Neural crest cell (in vitro differentiated cells): ENCODE data around the gene SCGB3A2. TPM values are rescaled to one million over a fixed set of nuclear protein-coding genes. Genes with fewer than 3 reads are reported as not detected.

ENCODE experiments used
- DNase-seq: peaks from one replicate; pipeline ENCODE4 v3.0.0; 2021; ENCODE audit warnings: low read depth, mixed read lengths, low spot score
- H3K27ac Mint-ChIP-seq: one replicate; pipeline ENCODE4 v1.8.0; 2021; ENCODE audit warnings: mild to moderate bottlenecking, mixed read lengths; ENCODE audit not compliant: unreplicated experiment
- H3K27me3 Mint-ChIP-seq: 2 replicates; pipeline ENCODE4 v1.8.0; 2021; ENCODE audit warnings: low read depth, mild to moderate bottlenecking, mixed read lengths
- H3K36me3 Mint-ChIP-seq: 2 replicates; pipeline ENCODE4 v1.8.0; 2021; ENCODE audit warnings: low read depth, mild to moderate bottlenecking, mixed read lengths
- H3K4me1 Mint-ChIP-seq: 2 replicates; pipeline ENCODE4 v1.8.0; 2021; ENCODE audit warnings: mixed read lengths
- H3K4me3 Mint-ChIP-seq: one replicate; pipeline ENCODE4 v1.8.0; 2021; ENCODE audit warnings: mild to moderate bottlenecking, mixed read lengths
- H3K9me3 Mint-ChIP-seq: 2 replicates; pipeline ENCODE4 v1.8.0; 2021; ENCODE audit warnings: mixed read lengths
- CTCF ChIP-seq: fragments of 200-600 bp; sonication (generic); conservative IDR thresholded peaks from 2 replicates; pipeline ENCODE4 v1.5.0; 2021; ENCODE audit warnings: antibody characterized with exemption, mild to moderate bottlenecking
- total RNA-seq: library from RNA; stranded (reverse); gene quantifications from 2 replicates; pipeline ENCODE4 v1.2.1, GENCODE V29; 2021

Gene SCGB3A2
- total RNA-seq, 1 donor from 2014 or later = not detected

DNA sequence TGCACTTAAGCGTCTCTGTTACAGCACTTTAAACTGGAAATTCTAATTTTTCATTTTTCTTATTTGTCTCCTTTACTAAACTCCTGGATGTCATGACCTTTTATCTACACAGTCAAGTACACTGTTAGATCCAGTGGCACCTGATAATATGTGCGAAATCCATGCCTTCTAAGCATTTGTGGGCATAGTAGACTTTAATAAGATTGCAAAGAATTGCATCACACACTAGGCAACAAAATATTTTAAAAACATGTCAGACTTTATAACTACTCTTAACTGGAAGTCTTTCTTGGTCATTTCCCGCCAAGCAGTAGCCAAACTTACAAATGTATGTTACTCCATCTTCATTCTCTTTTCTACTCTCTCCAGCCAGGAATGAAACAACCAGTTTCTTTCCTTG is 42.1 kb upstream of the SCGB3A2 start:
- Mint-ChIP-seq H3K27me3 (no peaks in the 10 kb centered on the region), H3K36me3 (no peaks in the 10 kb centered on the region), H3K4me1 (no peaks in the 10 kb centered on the region), H3K9me3 (no peaks in the 10 kb centered on the region), H3K27ac (no peak overlapping the region), H3K4me3 (no peak overlapping the region)
- TF ChIP-seq CTCF = no peak
- no peak for DNase-seq

- H3K4me3 Mint-ChIP-seq = no peak overlapping the region
- peaks cover 4% of the 10 kb centered on the region for H3K4me1 Mint-ChIP-seq
- H3K27ac Mint-ChIP-seq = no peak overlapping the region
- H3K27me3 Mint-ChIP-seq = peaks cover 3% of the 10 kb centered on the region
- no peak for TF ChIP-seq CTCF
- H3K9me3 Mint-ChIP-seq = no peaks in the 10 kb centered on the region
- no peaks in the 10 kb centered on the region for H3K36me3 Mint-ChIP-seq
- DNase-seq = no peak
Measured at GRCh38 chr5:147842869-147843268, 35.6 kb upstream of the SCGB3A2 start.

- no peaks in the 10 kb centered on the region for H3K36me3 Mint-ChIP-seq
- H3K27ac Mint-ChIP-seq = no peak overlapping the region
- H3K4me1 Mint-ChIP-seq = peaks cover 4% of the 10 kb centered on the region
- H3K4me3 Mint-ChIP-seq = no peak overlapping the region
- H3K9me3 Mint-ChIP-seq = no peaks in the 10 kb centered on the region
- H3K27me3 Mint-ChIP-seq = peaks cover 8% of the 10 kb centered on the region
- DNase-seq = no peak
- TF ChIP-seq CTCF = no peak
Measured at GRCh38 chr5:147844846-147845245, 33.7 kb upstream of the SCGB3A2 start.

DNA sequence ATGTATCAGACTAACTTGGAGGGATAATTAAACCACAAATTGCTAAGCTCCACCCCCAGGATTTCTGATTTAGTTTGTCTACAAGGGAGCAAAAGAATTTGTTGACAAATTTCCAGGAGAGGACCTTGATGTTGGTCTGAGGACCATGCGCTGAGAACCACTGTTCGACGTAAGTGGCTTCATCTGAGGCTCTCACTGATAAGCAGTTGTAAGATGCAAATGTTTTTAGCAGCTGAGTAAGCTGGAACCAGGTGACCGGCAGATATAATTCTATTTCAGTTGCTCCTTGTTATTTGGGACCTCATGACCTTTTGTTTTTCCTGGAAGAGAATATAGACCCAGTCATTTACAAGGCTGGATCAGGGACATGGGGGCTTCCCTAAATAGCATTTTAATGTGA is 32.9 kb upstream of the SCGB3A2 start:
- no peak for TF ChIP-seq CTCF
- Mint-ChIP-seq H3K27ac (no peak overlapping the region), H3K36me3 (no peaks in the 10 kb centered on the region), H3K9me3 (no peaks in the 10 kb centered on the region), H3K4me3 (no peak overlapping the region), H3K27me3 (peaks cover 8% of the 10 kb centered on the region), H3K4me1 (peaks cover 4% of the 10 kb centered on the region)
- no peak for DNase-seq

DNA sequence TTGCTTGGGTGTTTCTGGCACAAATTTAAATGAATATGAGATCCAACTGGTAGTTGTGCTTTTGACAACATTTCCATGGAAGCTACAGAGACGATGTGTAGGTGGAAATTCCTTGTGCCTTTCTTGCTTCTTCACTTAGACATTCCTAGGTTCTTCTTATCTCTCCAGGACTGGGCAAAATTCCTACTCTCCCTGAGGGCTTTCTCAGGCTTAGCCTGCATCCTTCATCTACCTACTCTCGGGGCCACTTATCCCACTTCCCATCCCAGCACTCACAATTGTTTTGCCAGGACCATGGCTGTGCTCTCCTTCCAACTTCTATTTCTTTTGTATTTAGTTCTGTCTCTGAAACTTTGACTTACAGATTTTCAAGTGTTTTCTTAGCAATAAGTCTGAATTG is 29.3 kb upstream of the SCGB3A2 start:
- H3K27ac Mint-ChIP-seq = no peak overlapping the region
- no peaks in the 10 kb centered on the region for H3K9me3 Mint-ChIP-seq
- DNase-seq = no peak
- no peaks in the 10 kb centered on the region for H3K4me1 Mint-ChIP-seq
- H3K27me3 Mint-ChIP-seq = peaks cover 8% of the 10 kb centered on the region
- H3K4me3 Mint-ChIP-seq = no peak overlapping the region
- H3K36me3 Mint-ChIP-seq = no peaks in the 10 kb centered on the region
- no peak for TF ChIP-seq CTCF

DNA sequence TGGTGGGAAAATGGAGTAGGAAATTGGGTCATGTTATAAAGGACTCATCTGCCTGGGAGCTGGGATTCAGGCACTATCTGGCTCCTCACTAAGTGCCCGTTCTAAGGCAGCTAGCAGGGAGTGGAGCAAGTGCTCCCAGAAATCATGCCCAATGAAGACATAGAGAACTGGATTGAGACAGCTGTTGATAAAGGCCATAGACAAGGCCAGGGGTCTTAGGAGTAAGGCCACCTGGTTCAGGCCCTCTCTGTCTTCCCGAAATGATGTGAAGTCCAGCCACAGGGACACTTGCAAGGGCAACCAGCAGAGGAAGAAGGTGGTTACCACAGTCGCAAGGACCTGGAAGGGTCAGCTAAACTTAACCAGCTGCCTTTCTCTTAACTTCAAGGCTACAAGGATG is 26.9 kb upstream of the SCGB3A2 start:
- Mint-ChIP-seq H3K9me3 (no peaks in the 10 kb centered on the region), H3K36me3 (no peaks in the 10 kb centered on the region), H3K4me3 (no peak overlapping the region), H3K27me3 (peaks cover 11% of the 10 kb centered on the region), H3K27ac (no peak overlapping the region), H3K4me1 (no peaks in the 10 kb centered on the region)
- no peak for DNase-seq
- no peak for TF ChIP-seq CTCF
